Measurements from ENCODE around the gene COX11. TPM values are rescaled to one million over a fixed set of nuclear protein-coding genes. Genes with fewer than 3 reads are reported as not detected.

COX11 gene
- total and polyA plus RNA-seq, 8 donors = 12.6 to 29.1 (median 17.8) TPM

DNA sequence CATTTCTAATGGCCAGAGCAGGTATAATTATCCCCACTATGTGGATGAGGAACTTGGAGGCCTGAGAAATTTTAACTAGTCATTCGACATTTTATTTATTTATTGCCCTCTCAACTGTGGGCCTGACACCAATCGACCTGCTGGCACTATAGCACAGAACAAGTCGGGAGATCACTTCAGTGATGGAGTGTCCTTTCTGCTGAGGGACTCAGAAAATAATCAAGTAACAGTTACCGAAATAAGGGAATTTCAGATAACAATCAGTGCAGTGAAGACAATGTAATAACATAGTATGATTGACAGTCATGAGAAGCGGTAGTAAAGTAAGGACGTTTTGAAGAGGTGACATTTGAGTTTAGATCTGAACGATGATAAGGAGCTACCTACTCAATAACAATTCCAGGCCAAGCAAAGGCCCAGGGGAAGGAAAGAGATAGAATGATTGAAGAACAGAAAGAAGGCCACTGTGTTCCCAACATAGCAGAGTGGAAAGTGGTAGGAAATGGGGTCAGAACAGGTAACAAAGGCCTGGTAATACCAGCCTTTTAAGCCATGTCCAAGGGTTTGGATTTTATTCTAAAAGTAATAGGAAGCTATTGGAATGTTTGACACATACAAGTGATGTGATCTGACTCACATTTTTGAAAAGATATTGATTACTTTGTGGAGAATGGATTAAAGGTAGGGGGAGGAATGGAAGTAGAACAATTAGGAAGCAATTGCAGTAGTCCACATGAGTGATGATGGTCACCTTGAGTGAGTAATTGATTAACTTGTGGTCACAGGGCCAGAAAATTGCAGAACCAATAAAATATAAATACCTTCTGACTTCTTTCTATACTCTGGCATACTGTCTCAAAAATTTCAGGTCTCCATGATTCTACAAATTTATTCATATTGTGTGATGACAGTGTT, 1.5 kb upstream of the COX11 start:
- WGBS, 2 donors = 10 to 17% methylated on average over 7 of the region's 7 CpGs
- no peaks in the 10 kb centered on the region for H3K27me3 ChIP-seq
- intact Hi-C loops (cut with DNase I) = no loop called here
- no peaks in the 10 kb centered on the region for H3K9me3 ChIP-seq
- TF ChIP-seq CTCF (IDR thresholded peaks at IDR 0.05) = no peak
- peaks cover 19 to 24% (median 20%) of the 10 kb centered on the region in 3 donors for H3K4me1 ChIP-seq
- DNase-seq (no peak), FAIRE-seq (no peak), ATAC-seq (no peak)
- H3K4me3 ChIP-seq = peak overlapping the region in 3 of 4 donors; percentile 83 to 86 (median 83)
- no peaks in the 10 kb centered on the region for H3K36me3 ChIP-seq
- peak overlapping the region in 2 of 4 donors; percentile 77 to 86 for H3K27ac ChIP-seq

- no peaks in the 10 kb centered on the region for H3K9me3 ChIP-seq
- H3K27ac ChIP-seq = peak overlapping the region; percentile 36 to 86 (median 72)
- FAIRE-seq (no peak), ATAC-seq (peak; percentile 42 to 65 (median 54)), DNase-seq (peak in 2 of 6 donors; percentile 22 to 28)
- H3K27me3 ChIP-seq = no peaks in the 10 kb centered on the region
- peaks cover 0 to 3% (median 0%) of the 10 kb centered on the region in 3 donors for H3K36me3 ChIP-seq
- intact Hi-C loops (cut with DNase I) = no loop called here
- 0% methylated on average over 13 of the region's 13 CpGs for WGBS, 2 donors
- peak overlapping the region; percentile 54 to 86 (median 83) for H3K4me3 ChIP-seq
- peaks cover 19 to 24% (median 20%) of the 10 kb centered on the region in 3 donors for H3K4me1 ChIP-seq
- no peak for TF ChIP-seq CTCF (IDR thresholded peaks at IDR 0.05)
These were observed 506 bp upstream of the COX11 start for GRCh38 chr17:54968988-54969332.

DNA sequence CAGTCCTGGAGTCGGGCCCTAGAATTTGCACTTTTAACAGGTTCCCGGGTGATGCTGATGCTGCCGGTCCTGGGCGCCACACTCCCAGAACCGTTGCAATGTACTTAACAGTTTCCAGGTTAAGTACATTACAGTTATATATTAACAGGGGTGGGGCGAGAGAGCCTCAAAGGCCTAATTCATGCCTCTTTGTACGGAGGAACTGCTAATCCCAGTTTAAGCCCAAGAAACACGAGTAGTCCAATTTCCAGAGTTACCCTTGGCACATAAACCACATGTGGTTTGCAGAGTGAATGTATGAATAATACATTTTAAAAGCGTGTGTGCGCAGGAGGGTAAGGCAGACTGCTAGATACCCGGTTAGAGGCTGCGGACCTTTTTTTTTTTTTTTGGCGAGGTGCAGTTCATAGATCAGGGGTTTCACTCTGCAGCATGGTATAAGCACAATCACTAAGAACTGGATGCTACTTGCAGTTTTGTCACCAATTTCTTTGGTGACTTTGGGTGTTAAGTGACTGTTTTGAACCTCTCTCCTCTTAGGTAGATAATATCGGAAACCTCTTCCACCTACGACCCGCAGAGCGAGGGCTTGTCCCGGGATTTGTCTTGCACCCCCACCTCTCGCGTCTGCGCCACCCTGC, 713 bp downstream of the COX11 start:
- Histone ChIP-seq H3K36me3 (peaks cover 0 to 15% (median 0%) of the 10 kb centered on the region in 3 donors), H3K27me3 (no peaks in the 10 kb centered on the region), H3K4me1 (peaks cover 19 to 24% (median 20%) of the 10 kb centered on the region in 3 donors), H3K4me3 (peak overlapping the region; percentile 54 to 86 (median 83)), H3K9me3 (no peaks in the 10 kb centered on the region), H3K27ac (peak overlapping the region; percentile 36 to 86 (median 72))
- ATAC-seq = peak; percentile 3 to 22 (median 14)
- no peak for FAIRE-seq
- intact Hi-C loops (cut with DNase I) = no loop called here
- DNase-seq = peak in 1 of 6 donors; percentile 20
- TF ChIP-seq CTCF (IDR thresholded peaks at IDR 0.05) = no peak
- WGBS, 2 donors = 1% methylated on average over 21 of the region's 21 CpGs

DNA sequence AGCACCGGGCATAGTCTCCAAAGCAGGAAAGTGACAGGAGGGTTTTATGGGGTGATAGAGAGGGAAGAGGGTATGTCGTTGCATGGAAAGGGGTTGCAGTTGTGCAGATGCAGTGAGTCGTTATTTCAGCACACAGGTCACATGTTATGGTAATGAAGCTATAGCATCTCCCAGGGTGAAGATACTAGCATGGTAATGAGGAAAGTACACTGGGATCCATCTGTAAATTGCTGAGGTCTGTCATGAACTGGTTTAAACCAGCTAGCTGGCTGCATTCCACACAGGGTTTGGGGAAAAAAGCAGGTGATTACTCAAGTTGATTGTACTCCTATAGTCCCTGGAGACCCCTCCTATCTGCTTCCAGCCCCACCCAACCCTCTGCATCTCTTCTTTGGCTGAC, 11.7 kb downstream of the COX11 start:
- no peak for TF ChIP-seq CTCF (IDR thresholded peaks at IDR 0.05)
- ATAC-seq = no peak

More for the DNA sequence above, 11.7 kb downstream of the COX11 start:
- no peaks in the 10 kb centered on the region for H3K27me3 ChIP-seq
- intact Hi-C loops (cut with DNase I) = no loop called here
- H3K36me3 ChIP-seq = peaks cover 0 to 29% (median 13%) of the 10 kb centered on the region in 3 donors
- 81 to 82% methylated on average over 3 of the region's 3 CpGs for WGBS, 2 donors
- no peaks in the 10 kb centered on the region for H3K9me3 ChIP-seq
- no peak overlapping the region for H3K4me3 ChIP-seq
- H3K4me1 ChIP-seq = no peaks in the 10 kb centered on the region
- no peak for DNase-seq
- no peak overlapping the region for H3K27ac ChIP-seq
- FAIRE-seq = no peak
